GM18868 (cell line): ENCODE results near the gene CTXND2.
"Not testable (repeated sequence)": the region's sequence is repeated elsewhere in the genome, so short reads cannot be mapped to it uniquely, and the experiment has no call there.

Experiments used
- ATAC-seq: cut with Tn5 transposase; IDR thresholded peaks from one replicate; pipeline ENCODE4 v1.9.1; 2021; ENCODE audit warnings: mild to moderate bottlenecking, moderate library complexity; ENCODE audit not compliant: unreplicated experiment

The CTXND2 gene

DNA sequence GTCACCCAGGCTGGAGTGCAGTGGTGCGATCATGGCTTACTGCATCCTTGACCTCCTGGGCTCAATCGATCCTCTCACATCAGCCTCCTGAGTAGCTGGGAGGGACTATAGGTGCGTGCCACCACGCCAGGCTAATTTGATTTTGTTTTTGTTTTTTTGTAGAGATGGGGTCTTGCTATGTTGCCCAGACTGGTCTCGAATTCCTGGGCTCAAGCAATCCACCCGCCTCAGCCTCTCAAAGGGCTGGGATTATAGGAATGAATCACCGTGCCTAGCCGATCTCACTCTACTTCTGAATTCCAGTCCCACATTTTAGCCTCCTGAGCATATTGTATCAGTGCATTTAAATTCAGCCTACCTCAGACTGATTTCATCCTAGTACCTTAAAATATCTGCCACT lies 1.8 kb downstream of the CTXND2 start:
- no peak for ATAC-seq

DNA sequence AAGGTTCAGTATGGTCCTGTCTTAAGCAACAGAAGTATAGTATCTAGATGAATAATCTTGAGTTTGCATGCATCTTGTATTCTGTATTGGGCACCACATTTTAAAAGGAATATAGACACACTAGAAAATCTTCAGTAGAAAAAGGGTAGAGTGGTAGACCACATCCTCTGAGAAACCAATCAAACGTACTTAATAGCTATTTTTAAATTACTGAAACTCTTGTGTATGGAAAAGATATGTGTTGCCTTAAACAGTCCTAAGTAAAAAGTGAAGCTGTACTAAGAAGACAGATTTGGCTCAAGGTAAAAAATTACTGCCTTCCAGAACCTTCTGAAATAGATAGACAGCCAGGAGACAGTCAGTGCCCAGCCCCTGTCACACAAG lies 3.1 kb downstream of the CTXND2 start:
- peak; percentile 61 for ATAC-seq

DNA sequence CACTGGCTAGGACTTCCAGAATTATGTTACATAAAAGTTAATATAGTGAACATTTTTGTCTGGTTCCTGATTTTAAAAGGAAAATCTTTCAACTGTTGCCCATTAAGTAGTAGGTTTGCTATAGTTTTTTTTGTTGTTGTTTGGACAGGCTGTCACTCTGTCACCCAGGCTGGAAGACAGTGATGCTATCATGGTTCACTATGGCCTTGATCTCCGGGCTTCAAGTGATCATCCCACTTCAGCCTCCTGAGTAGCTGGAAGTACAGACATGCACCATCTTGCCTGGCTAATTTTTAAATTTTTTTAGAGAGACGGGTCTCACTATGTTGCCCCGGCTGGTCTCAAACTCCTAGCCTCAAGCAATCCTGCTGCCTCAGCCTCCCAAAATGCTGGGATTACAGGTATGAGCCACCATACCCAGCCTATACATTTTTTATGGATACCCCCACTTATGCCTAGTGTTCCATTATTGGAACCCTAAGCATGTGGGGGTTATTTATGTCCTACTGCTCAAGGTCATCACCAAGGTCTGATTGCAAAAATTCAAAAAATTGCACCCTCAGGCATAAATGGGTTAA lies 6.5 kb downstream of the CTXND2 start:
- no peak for ATAC-seq

DNA sequence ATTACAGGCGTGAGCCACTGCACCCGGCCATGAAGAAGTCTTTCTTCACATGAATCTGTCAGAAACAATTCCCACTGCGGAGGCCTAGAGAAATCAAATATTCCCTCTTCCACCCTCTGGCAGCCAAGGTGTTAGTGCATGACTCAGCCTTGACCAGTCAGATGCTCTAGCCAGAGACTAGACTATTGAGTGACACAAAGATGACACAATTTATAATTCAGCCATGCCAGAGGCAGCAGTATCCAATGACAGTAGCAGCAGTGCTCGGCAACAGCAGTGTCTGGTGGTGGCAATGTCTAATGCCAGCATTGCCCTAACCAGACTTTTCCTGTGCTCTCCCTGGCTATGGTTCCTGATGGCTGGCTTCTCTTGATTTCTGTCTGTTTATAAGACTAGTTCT lies 8.7 kb downstream of the CTXND2 start:
- no peak for ATAC-seq

DNA sequence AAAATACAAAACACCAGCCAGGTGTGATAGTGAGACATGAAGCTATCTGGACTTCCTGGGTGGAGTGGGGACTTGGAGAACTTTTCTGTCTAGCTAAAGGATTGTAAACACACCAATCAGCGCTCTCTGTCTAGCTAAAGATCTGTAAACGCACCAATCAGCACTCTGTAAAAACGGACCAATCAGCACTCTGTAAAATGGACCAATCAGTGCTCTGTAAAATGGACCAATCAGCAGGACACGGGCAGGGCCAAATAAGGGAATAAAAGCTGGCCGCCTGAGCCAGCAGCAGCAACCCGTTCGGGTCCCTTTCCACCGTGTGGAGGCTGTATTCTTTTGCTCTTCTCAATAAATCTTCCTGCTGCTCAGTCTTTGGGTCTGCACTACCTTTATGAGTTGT lies 12.9 kb downstream of the CTXND2 start:
- not testable (repeated sequence) for ATAC-seq

DNA sequence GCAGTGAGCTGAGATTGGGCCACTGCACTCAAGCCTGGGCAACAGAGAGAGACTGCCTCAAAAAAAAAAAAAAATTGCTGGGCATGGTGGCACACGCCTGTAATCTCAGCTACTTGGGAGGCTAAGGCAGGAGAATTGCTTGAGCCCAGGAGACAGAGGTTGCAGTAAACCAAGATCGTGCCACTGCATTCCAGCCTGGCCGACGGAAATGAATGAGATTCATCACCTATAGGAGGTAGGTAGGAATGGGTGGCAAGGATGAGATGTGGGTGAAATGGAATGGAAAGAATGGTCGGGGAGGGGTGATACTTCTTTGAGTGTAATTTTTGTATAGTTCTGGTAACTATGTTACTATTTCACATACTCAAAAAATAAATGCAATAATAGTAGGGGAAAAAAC lies 15.4 kb downstream of the CTXND2 start:
- no peak for ATAC-seq

DNA sequence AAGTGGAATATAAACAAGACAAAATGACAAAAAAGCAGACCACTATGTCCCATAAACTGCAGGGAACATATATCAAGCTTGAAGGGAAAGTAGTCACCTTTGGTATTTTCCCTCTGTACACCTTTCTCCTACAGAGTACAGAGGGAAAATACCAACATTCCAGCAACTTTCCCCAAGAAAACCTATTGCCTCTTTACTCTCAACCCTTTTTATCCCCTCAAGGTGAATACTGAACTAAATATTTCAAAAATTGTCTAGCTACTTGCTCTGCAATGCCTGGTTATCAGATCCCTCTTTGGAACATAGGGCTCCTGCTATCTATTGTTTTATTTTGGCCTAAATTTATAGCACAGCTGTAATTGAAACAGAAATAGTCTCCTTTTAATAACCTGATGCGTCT lies 15.8 kb downstream of the CTXND2 start:
- ATAC-seq, result no peak

DNA sequence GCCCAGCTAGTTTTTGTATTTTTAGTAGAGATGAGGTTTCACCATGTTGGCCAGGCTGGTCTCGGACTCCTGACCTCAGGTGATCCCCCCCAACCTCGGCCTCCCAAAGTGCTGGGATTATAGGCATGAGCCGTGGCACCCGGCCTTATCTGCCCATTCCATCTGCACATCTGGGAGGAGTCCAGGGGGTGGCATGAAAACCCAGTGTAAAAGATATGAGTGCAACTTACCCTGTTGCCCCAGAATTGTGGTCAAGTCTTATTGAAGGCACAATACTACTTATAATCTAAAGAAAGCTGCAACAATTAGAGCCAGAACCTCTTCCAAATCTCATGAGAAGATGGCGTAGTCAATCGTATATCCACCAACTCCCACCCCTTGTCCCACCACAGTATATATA lies 18.4 kb downstream of the CTXND2 start:
- no peak for ATAC-seq

DNA sequence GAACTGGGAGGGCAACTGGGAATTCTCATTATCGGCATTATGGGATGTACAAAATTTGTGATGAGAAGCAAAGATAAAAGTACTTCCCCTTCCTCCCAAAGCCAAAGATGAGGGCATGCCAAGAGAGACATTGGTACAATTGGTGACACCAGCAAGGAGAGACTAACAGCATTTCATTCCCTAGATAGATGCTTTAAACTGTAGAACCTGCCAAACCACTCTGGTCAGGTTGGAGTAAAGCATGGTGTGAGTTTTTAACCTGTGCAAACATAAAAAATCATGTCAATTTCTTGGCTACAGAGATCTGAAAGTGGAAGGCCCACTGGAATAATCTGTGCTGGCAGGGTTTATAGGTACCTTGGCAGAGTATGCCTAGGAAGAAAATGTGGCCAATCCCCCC lies 19.4 kb downstream of the CTXND2 start:
- ATAC-seq, result no peak

DNA sequence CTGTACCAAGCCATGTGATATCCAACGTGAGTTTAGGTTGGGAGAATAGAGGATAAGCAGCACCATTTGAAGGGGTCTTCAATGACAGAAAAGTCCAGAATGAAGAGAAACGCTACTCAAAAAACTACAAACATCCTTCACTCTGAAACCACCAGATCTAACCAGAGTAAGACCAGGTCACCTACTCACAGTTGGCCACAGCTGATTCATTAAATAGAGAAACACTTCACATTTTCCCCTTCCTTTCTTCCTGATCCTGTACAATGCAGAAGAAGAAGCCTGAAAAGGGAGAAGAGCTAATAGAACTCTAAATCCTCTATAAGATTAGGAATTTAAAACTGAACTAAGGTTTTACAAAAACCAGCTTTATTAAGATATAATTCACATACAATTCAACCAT lies 19.9 kb downstream of the CTXND2 start:
- no peak for ATAC-seq

DNA sequence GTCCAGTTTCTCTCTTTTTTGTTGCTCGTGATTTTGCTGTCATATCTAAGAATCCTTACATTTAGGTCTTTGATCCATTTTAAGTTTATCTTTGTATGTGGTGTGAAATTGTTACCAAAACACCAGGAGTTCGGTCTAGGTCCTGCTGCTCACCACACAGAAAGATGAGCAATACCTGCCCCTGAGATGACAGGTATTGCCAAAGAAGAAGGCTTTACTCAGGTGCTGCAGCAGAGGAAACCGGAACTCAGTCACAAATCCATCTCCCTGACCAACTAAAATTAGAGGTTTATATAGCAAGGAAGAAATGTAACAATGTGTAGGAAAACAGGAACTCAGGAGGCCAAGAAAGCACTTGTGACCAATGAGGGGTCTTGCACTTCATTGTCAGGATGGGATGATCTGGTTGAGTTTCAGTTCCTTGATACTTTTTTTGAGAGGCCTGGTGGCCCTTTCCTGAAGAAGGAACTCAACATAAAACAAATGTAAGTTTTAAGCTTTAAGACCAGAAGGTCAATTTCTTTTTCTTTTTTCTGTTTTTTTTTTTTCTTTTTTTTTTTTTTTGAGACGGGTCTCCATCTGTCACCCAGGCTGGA lies 22.7 kb downstream of the CTXND2 start:
- ATAC-seq, result no peak

DNA sequence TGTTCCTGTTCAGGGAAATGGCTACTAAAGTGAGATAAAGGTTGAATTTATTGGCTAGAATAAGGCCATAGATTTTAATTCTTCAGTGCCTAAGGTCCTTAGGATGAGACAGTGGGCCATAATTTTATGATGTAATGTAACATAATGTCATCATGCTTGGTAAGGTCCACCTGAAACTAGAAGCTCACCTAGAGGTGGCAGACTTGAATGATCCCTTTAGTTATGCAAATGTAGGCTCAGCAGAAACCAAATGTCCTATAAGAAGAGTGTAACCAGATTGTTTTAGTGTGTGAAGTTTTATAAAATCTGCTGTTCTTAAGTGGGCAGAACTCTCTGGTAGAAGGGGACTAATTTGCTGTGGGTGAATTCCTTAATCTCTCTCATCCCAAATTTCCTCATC lies 25.7 kb downstream of the CTXND2 start:
- ATAC-seq, result no peak

DNA sequence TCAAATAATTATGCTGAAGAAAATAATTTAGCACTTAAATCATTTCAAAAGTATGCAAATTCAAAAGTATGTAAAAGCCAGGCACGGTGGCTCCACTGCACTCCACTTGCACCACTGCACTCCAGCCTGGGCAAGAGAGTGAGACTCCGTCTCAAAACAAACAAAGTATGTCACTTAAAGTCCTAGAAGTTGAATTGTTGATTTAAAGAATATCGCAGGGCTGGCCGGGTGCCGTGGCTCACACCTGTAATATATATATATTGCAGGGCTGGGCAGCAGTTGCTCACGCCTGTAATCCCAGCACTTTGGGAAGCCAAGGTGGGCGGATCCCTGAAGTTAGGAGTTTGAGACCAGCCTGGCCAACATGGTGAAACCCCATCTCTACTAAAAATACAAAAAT lies 30.5 kb downstream of the CTXND2 start:
- ATAC-seq, result no peak

DNA sequence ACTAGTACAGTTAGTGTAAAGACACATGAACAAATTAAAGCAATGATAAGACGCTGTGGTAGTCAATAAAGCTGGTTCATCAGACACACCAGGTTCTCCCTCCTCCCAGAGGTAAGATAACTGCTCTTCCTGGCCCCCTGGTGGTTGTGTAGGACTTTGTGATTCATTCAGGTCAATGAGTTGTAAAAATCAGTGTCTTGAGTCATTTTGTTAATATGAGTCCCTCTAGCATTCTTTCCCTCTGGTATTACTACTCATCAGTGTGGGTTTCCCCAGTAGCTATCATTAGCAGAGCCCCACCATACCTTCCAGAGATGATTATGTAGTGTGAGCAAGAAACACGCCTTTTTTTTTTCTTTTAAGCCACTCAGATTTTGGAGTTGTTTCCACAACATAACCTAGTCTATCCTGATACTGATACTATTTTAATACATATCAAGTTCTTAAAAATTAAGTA lies 35.6 kb downstream of the CTXND2 start:
- peak; percentile 73 for ATAC-seq

DNA sequence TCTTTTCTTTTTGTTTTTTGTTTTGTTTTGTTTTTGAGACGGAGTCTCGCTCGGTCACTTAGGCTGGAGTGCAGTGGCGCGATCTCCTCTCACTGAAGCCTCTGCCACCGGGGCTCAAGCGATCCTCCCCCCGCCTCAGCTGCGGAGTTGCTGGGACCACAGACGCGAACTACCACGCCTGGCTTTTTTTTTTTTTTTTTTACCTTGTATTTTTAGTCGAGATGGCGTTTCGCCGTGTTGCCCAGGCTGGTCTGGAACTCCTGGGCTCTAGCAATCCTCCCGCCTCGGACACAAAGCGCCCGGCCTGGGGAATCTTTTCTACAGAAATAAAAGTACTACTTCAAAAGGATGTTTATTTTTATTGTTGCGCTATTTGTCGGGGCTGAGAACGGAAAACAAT lies 38.1 kb downstream of the CTXND2 start:
- ATAC-seq, result no peak

DNA sequence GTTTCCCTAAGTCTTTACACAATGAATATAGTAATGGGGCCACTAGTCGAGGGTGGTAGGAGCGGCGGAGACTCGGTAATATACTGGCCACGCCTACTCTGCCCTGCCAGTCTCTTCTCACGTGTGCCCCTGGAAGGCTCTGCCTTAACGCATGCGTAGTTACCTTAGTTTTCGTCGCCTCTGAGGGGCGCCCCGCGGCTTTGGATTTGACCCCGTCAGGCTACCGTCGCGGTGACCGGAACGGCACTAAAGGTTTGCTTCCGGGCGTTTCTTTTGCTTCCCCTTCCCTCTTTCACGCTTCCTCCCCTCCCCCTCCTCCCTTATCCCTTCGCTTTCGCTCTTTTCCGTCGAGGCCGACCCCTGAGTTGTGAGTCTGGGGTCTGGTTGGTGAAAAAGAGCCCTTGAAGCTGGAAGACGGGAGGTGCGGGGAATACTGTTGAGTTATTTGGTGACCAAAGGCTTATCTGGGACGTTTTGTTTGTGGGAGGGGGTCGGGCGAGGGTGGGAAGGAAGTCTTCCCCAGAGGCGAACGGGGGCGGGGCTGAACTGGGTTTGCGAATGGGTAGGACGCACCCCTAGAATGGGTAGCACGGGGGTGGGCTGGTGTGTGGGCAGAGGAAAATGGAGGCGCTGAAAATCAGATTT lies 39.3 kb downstream of the CTXND2 start, which contains the start of gene SETDB1:
SETDB1 (plus strand) TSS at position 267 of the 645 bp plus-strand sequence. CDS start 1,352 bp downstream, outside the sequence.
- ATAC-seq, result peak; percentile 79

DNA sequence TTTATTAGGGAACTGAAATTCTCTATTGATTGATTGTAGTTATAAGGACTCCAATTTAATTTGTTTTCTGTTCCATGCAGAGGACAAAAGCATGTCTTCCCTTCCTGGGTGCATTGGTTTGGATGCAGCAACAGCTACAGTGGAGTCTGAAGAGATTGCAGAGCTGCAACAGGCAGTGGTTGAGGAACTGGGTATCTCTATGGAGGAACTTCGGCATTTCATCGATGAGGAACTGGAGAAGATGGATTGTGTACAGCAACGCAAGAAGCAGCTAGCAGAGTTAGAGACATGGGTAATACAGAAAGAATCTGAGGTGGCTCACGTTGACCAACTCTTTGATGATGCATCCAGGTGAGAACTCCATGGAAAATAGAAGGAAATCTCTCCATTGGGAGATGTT lies 40.7 kb downstream of the CTXND2 start:
- ATAC-seq, result no peak

DNA sequence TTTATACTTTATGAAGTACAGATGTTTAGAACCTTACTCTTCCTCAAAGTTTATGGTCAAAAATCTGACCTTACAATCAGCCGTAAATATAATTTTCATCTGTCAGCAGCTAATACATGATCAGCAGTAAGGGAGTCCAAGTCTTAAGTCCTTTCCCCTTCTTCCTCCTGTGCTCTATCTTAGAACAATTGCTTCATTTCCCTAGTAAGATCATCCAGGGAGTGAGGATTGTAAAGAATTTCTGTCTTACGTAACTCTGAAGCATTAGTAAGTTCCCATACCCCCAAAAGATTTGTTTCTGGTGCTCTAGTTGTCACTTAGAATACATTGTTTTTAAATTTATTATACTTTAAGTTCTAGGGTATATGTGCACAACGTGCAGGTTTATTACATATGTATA lies 41.4 kb downstream of the CTXND2 start:
- ATAC-seq, result no peak

DNA sequence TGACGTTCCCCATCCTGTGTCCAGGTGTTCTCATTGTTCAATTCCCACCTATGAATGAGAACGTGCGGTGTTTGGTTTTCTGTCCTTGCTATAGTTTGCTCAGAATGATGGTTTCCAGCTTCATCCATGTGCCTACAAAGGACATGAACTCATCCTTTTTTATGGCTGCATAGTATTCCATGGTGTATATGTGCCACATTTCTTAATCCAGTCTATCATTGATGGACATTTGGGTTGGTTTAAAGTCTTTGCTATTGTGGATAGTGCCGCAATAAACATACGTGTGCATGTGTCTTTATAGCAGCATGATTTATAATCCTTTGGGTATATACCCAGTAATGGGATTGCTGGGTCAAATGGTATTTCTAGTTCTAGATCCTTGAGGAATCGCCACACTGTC lies 41.8 kb downstream of the CTXND2 start:
- ATAC-seq, result not testable (repeated sequence)

DNA sequence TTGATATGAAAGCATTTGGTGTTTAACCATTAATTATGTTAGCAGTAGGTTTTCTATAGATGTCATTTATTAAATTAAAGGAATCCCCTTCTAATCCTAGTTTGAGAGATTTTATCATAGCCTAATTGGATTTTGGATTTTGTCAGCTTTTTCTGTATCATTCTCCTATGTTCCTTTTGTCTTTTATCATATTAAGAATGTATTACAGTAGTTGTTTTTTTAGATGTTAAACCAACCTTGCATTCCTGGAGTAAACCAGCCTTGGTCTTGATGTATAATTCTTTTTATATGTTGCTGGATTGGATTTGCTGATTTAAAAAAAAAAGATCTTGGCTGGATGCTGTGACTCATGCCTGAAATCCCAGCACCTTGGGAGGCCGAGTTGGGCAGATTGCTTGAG lies 44.8 kb downstream of the CTXND2 start:
- no peak for ATAC-seq

DNA sequence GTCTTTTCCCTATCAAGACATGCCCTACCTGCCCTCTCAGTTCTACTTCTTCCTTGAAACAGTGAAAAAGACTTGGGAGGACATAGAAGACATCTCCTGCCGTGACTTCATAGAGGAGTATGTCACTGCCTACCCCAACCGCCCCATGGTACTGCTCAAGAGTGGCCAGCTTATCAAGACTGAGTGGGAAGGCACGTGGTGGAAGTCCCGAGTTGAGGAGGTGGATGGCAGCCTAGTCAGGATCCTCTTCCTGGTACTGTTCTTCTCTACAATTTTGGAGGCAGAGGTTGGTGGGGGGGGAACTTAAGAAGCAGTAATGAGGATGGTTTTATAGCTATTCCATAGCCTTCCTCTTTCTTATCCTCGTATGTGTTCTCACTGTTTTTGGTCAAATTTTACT lies 57.9 kb downstream of the CTXND2 start:
- ATAC-seq, result no peak

DNA sequence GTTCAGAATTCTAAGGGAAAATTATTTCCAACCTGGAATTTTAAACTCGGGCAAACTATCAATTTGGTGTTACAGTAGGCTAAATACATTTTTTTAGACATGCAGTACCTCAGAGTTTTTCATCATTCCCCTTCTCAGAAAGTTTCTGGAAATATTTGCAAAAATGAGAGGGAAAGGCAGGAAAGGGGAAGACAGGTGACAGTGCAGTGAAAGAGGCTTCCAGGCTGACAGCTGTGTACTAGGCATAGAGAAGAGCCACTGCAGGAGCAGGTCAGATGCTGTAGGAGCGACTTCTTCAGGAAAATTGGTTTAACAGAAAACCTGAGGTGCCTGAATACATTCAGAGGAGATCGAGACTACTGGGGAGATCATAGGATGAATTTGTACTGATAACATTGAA lies 67.8 kb downstream of the CTXND2 start:
- ATAC-seq, result no peak

DNA sequence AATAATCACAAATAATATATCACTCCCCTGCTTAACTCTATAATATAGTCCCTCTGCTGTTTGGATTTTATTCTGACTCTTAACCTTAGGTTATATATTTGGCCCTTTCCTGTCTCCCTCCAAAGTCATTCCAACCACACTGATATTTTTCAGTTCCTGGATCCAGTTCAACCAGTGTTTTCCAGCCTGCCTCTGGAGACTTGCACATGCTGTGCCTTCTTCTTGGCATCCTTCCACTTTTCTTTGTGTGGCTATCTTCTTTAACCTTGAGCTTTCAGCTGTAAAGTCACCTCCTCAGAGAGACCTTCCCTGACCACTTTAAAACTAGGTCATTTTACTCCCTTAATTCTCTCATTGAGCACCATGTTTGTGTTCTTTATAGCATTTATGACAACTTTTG lies 68.3 kb downstream of the CTXND2 start:
- no peak for ATAC-seq
